Measurements from ENCODE around the gene NPHP4. TPM values are rescaled to one million over a fixed set of nuclear protein-coding genes. Genes with fewer than 3 reads are reported as not detected.

NPHP4 gene
- total RNA-seq, 2 donors from 2014 or later = 11.4 to 32.2 TPM

- intact Hi-C loops (cut with DNase I) = no loop called here
- H3K27ac ChIP-seq = no peak overlapping the region
- no peak for DNase-seq (ENCODE audit: low spot score)
Measured at GRCh38 chr1:5980314-5981008, 11.8 kb downstream of the NPHP4 start.

GRCh38 chr1:5979536-5980313, 12.5 kb downstream of the NPHP4 start:
- Histone ChIP-seq H3K27ac (no peak overlapping the region), H3K4me1 (replicated peaks) (no peaks in the 10 kb centered on the region), H3K4me3 (no peak overlapping the region), H3K36me3 (no peaks in the 10 kb centered on the region), H3K9me3 (no peaks in the 10 kb centered on the region), H3K27me3 (replicated peaks; ENCODE audit: insufficient read depth) (no peaks in the 10 kb centered on the region)
- 94% methylated on average over 16 of the region's 16 CpGs for WGBS
- no peak for TF ChIP-seq CTCF (IDR thresholded peaks at IDR 0.05)
- DNase-seq (ENCODE audit: low spot score) = no peak
- intact Hi-C loops (cut with DNase I) = loop anchor here (10.0 kb wide), 1 partner anchor 465 kb away; no protein-coding TSS in a partner anchor

More at GRCh38 chr1:5980314-5981008, 11.8 kb downstream of the NPHP4 start:
- no peaks in the 10 kb centered on the region for H3K9me3 ChIP-seq
- H3K4me1 ChIP-seq (replicated peaks) = no peaks in the 10 kb centered on the region
- no peak overlapping the region for H3K4me3 ChIP-seq
- no peaks in the 10 kb centered on the region for H3K36me3 ChIP-seq
- no peak for TF ChIP-seq POLR2A (IDR thresholded peaks at IDR 0.05)
- no peaks in the 10 kb centered on the region for H3K27me3 ChIP-seq (replicated peaks; ENCODE audit: insufficient read depth)
- 70% methylated on average over 20 of the region's 20 CpGs for whole genome bisulfite sequencing

- Histone ChIP-seq H3K36me3 (no peaks in the 10 kb centered on the region), H3K4me3 (no peak overlapping the region), H3K4me1 (replicated peaks) (no peaks in the 10 kb centered on the region), H3K27me3 (replicated peaks; ENCODE audit: insufficient read depth) (no peaks in the 10 kb centered on the region), H3K27ac (no peak overlapping the region), H3K9me3 (no peaks in the 10 kb centered on the region)
- no peak for DNase-seq (ENCODE audit: low spot score)
- WGBS = 77% methylated on average over 7 of the region's 7 CpGs
- intact Hi-C loops (cut with DNase I) = loop anchor here (10.0 kb wide), 1 partner anchor 464 kb away; no protein-coding TSS in a partner anchor
- no peak for TF ChIP-seq CTCF (IDR thresholded peaks at IDR 0.05)
- TF ChIP-seq POLR2AphosphoS5 (IDR thresholded peaks at IDR 0.05) = no peak
- no peak for TF ChIP-seq POLR2A (IDR thresholded peaks at IDR 0.05)
Measured at GRCh38 chr1:5978452-5978851, 13.8 kb downstream of the NPHP4 start.

- H3K4me3 ChIP-seq = no peak overlapping the region
- no peaks in the 10 kb centered on the region for H3K27me3 ChIP-seq (replicated peaks; ENCODE audit: insufficient read depth)
- H3K36me3 ChIP-seq = no peaks in the 10 kb centered on the region
- no peaks in the 10 kb centered on the region for H3K9me3 ChIP-seq
- H3K27ac ChIP-seq = no peak overlapping the region
- DNase-seq (ENCODE audit: low spot score) = no peak
- no peaks in the 10 kb centered on the region for H3K4me1 ChIP-seq (replicated peaks)
- intact Hi-C loops (cut with DNase I) = loop anchor here (10.0 kb wide), 1 partner anchor 463 kb away; no protein-coding TSS in a partner anchor
- no peak for TF ChIP-seq POLR2A (IDR thresholded peaks at IDR 0.05)
- TF ChIP-seq CTCF (IDR thresholded peaks at IDR 0.05) = no peak
- WGBS = 86% methylated on average over 25 of the region's 26 CpGs
Measured at GRCh38 chr1:5977494-5978444, 14.5 kb downstream of the NPHP4 start.
